Measurements from ENCODE around the gene DNAJC10. TPM values are rescaled to one million over a fixed set of nuclear protein-coding genes. Genes with fewer than 3 reads are reported as not detected.
"Not testable (repeated sequence)": the region's sequence is repeated elsewhere in the genome, so short reads cannot be mapped to it uniquely, and the experiment has no call there.

The DNAJC10 gene
- total RNA-seq, 2 donors from 2014 or later: 42.8 to 52.9 TPM

DNA sequence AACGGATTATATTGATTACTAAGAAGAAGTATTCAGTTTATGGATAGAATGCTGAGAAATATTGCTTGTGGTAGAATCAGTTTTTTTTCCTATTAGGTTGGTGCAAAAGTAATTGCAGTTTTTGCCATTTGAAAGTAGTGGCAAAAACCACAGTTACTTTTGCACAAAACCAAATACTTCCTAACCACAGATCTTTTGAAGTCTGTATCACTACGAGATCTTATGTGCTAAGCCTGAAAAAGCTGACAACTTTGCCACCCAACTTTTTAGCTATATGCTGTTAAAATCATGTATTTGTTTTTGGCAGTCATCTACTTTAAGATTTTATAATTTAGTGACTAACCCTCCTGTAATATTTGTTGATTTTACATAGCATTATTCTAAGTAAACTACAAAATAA lies 24.6 kb downstream of the DNAJC10 start:
- DNase-seq (ENCODE audit: low spot score): no peak
- H3K27ac ChIP-seq: no peak overlapping the region
- WGBS: 95% methylated on average over 2 of the region's 2 CpGs
- no peaks in the 10 kb centered on the region for H3K27me3 ChIP-seq (replicated peaks; ENCODE audit: insufficient read depth)
- no peaks in the 10 kb centered on the region for H3K4me1 ChIP-seq (replicated peaks)
- TF ChIP-seq CTCF (IDR thresholded peaks at IDR 0.05) (no peak), POLR2AphosphoS5 (IDR thresholded peaks at IDR 0.05) (no peak), POLR2A (IDR thresholded peaks at IDR 0.05) (no peak)
- intact Hi-C loops (cut with DNase I): no loop called here
- no peaks in the 10 kb centered on the region for H3K36me3 ChIP-seq
- no peaks in the 10 kb centered on the region for H3K9me3 ChIP-seq
- H3K4me3 ChIP-seq: no peak overlapping the region

GRCh38 chr2:182741620-182742019 lies 25.6 kb downstream of the DNAJC10 start:
- intact Hi-C loops (cut with DNase I): no loop called here
- WGBS: 93% methylated on average over 2 of the region's 2 CpGs
- Histone ChIP-seq H3K27me3 (replicated peaks; ENCODE audit: insufficient read depth) (no peaks in the 10 kb centered on the region), H3K9me3 (no peaks in the 10 kb centered on the region), H3K27ac (no peak overlapping the region), H3K4me1 (replicated peaks) (no peaks in the 10 kb centered on the region), H3K36me3 (no peaks in the 10 kb centered on the region), H3K4me3 (no peak overlapping the region)
- no peak for TF ChIP-seq CTCF (IDR thresholded peaks at IDR 0.05)
- no peak for TF ChIP-seq POLR2AphosphoS5 (IDR thresholded peaks at IDR 0.05)
- TF ChIP-seq POLR2A (IDR thresholded peaks at IDR 0.05): no peak
- DNase-seq (ENCODE audit: low spot score): no peak

DNA sequence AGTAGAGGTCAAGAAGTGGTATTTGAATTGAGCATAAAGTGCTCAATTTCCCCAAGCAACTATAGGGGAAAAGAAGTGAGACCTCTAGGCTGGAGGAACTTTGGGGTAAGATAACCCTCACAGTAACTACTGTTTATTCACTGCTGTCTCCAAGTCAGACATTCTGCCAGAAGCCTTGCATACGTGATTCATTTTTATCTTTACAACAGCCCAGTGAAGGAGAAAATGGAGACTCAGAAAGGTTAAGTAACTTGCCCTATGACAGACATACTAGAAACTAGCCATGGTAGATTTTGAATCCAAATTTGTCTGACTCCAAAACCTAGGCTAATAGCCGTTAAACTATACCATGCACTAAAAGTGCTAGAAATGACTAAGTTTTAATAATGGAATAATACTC lies 28.4 kb downstream of the DNAJC10 start:
- intact Hi-C loops (cut with DNase I): no loop called here
- DNase-seq (ENCODE audit: low spot score): no peak
- H3K4me3 ChIP-seq: no peak overlapping the region
- no peaks in the 10 kb centered on the region for H3K4me1 ChIP-seq (replicated peaks)
- TF ChIP-seq POLR2A (IDR thresholded peaks at IDR 0.05) (no peak), CTCF (IDR thresholded peaks at IDR 0.05) (no peak), POLR2AphosphoS5 (IDR thresholded peaks at IDR 0.05) (no peak)
- no peaks in the 10 kb centered on the region for H3K36me3 ChIP-seq
- no peaks in the 10 kb centered on the region for H3K27me3 ChIP-seq (replicated peaks; ENCODE audit: insufficient read depth)
- WGBS: 72% methylated on average over 2 of the region's 2 CpGs
- no peaks in the 10 kb centered on the region for H3K9me3 ChIP-seq
- H3K27ac ChIP-seq: no peak overlapping the region

- no peak for DNase-seq (ENCODE audit: low spot score)
- Histone ChIP-seq H3K36me3 (no peaks in the 10 kb centered on the region), H3K4me1 (replicated peaks) (no peaks in the 10 kb centered on the region), H3K27ac (no peak overlapping the region), H3K4me3 (no peak overlapping the region), H3K27me3 (replicated peaks; ENCODE audit: insufficient read depth) (no peaks in the 10 kb centered on the region), H3K9me3 (no peaks in the 10 kb centered on the region)
- intact Hi-C loops (cut with DNase I): no loop called here
- WGBS: 77% methylated on average over 2 of the region's 2 CpGs
- TF ChIP-seq POLR2AphosphoS5 (IDR thresholded peaks at IDR 0.05) (no peak), CTCF (IDR thresholded peaks at IDR 0.05) (no peak), POLR2A (IDR thresholded peaks at IDR 0.05) (no peak)
These were observed 29.0 kb downstream of the DNAJC10 start for GRCh38 chr2:182745061-182745460.

DNA sequence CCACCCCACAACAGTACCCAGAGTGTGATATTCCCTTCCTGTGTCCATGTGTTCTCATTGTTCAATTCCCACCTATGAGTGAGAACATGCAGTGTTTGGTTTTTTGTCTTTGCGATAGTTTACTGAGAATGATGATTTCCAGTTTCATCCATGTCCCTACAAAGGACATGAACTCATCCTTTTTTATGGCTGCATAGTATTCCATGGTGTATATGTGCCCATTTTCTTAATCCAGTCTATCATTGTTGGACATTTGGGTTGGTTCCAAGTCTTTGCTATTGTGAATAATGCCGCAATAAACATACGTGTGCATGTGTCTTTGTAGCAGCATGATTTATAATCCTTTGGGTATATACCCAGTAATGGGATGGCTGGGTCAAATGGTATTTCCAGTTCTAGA lies 29.8 kb downstream of the DNAJC10 start:
- H3K27me3 ChIP-seq (replicated peaks; ENCODE audit: insufficient read depth); H3K4me1 ChIP-seq (replicated peaks); H3K9me3 ChIP-seq; H3K36me3 ChIP-seq; H3K4me3 ChIP-seq; intact Hi-C loops (cut with DNase I); H3K27ac ChIP-seq; DNase-seq (ENCODE audit: low spot score): not testable (repeated sequence)
- WGBS: 94% methylated on average over 3 of the region's 3 CpGs

Measured in prostate gland (tissue), 2 donors.